ENCODE measurements around the gene VPS52. TPM values are rescaled to one million over a fixed set of nuclear protein-coding genes. Genes with fewer than 3 reads are reported as not detected.

The VPS52 gene
- total and polyA plus RNA-seq, 9 of the 15 experiments (the other 6 are each of a cell fraction or from before 2014, with no cell fraction given), result 24.4 to 103 (median 40.2) TPM

DNA sequence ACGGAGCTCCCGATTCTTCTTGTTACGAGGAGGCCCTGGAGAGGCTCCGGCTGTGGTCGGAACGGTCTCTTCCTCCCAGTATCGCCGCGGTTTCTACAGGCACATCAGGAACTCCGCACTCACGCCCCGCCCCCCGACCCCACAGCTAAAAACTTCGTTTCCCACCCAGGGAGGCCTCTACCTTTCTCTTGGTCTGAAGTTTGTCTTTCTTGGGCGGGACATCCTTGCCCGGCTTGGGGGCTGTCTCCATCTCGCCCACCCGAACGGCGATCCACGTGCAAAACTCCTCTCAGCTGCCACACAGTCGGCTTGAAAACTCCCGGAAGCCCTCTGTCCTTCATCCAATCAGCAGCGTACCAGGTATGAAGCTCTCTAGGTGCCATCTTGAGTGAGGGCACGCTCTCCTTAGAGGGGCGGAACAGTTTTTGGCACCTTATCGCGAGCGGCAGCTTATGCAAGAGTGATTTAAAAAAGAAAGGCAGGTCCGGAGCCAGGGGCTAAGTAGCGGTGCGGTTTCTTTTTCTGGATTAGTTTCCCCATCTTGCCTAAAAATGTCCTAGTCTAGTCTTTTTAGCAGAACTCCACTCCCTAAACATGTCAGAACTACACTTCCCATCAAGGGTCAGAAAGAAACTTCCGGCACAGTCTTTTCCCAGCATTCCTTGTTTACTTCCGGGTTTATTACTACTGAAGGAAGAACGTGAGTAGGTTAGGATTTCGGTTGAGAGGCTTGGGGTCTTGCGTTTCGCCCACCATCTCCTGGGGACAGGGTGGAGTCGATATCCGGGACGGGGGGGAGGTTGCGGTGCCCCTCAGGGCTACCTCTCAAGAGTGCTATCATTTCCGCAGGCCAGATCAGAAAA lies 17.5 kb upstream of the VPS52 start, which contains the start of the genes PFDN6 and WDR46 (continued):
- TF ChIP-seq CHD2 (IDR thresholded peaks at IDR 0.05; ENCODE audit: low read depth, low read length), result peak; percentile 88
- no peak for TF ChIP-seq ZNF282 (CRISPR knock-in tag; IDR thresholded peaks at IDR 0.05)
- no peak for TF ChIP-seq ERF (CRISPR knock-in tag; IDR thresholded peaks at IDR 0.05)
- TF ChIP-seq FOXK1 (CRISPR knock-in tag; IDR thresholded peaks at IDR 0.05; ENCODE audit: borderline replicate concordance), result peak; percentile 96; the same call in 1 of the 2 replicates
- peak; percentile 36; the same call in 1 of the 2 replicates for TF ChIP-seq TEAD2 (tag; IDR thresholded peaks at IDR 0.05)
- TF ChIP-seq, protein P1, sequence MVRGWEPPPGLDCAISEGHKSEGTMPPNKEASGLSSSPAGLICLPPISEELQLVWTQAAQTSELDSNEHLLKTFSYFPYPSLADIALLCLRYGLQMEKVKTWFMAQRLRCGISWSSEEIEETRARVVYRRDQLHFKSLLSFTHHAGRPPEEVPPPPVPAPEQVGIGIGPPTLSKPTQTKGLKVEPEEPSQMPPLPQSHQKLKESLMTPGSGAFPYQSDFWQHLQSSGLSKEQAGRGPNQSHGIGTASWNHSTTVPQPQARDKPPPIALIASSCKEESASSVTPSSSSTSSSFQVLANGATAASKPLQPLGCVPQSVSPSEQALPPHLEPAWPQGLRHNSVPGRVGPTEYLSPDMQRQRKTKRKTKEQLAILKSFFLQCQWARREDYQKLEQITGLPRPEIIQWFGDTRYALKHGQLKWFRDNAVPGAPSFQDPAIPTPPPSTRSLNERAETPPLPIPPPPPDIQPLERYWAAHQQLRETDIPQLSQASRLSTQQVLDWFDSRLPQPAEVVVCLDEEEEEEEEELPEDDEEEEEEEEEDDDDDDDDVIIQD (CRISPR knock-in tag; IDR thresholded peaks at IDR 0.05), result no peak
- TF ChIP-seq, protein P2, sequence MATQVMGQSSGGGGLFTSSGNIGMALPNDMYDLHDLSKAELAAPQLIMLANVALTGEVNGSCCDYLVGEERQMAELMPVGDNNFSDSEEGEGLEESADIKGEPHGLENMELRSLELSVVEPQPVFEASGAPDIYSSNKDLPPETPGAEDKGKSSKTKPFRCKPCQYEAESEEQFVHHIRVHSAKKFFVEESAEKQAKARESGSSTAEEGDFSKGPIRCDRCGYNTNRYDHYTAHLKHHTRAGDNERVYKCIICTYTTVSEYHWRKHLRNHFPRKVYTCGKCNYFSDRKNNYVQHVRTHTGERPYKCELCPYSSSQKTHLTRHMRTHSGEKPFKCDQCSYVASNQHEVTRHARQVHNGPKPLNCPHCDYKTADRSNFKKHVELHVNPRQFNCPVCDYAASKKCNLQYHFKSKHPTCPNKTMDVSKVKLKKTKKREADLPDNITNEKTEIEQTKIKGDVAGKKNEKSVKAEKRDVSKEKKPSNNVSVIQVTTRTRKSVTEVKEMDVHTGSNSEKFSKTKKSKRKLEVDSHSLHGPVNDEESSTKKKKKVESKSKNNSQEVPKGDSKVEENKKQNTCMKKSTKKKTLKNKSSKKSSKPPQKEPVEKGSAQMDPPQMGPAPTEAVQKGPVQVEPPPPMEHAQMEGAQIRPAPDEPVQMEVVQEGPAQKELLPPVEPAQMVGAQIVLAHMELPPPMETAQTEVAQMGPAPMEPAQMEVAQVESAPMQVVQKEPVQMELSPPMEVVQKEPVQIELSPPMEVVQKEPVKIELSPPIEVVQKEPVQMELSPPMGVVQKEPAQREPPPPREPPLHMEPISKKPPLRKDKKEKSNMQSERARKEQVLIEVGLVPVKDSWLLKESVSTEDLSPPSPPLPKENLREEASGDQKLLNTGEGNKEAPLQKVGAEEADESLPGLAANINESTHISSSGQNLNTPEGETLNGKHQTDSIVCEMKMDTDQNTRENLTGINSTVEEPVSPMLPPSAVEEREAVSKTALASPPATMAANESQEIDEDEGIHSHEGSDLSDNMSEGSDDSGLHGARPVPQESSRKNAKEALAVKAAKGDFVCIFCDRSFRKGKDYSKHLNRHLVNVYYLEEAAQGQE (IDR thresholded peaks at IDR 0.05; ENCODE audit: borderline replicate concordance), result no peak
- TF ChIP-seq, protein P2 (CRISPR knock-in tag; IDR thresholded peaks at IDR 0.05; ENCODE audit: low read depth), result no peak; the same call in 1 of the 2 replicates
- peak; percentile 94 to 97 for TF ChIP-seq SIX5 (IDR thresholded peaks at IDR 0.05; ENCODE audit: borderline replicate concordance in 1 of 2, insufficient read depth in 1 of 2, low read depth in 1 of 2, low read length in 2 of 2)
- peak; percentile 12; the same call in 1 of the 2 replicates for TF ChIP-seq NFIC (IDR thresholded peaks at IDR 0.05)
- peak; percentile 53; the same call in 1 of the 2 replicates for TF ChIP-seq HEY1 (CRISPR knock-in tag; IDR thresholded peaks at IDR 0.05; ENCODE audit: borderline replicate concordance)
- TF ChIP-seq HDAC1 (IDR thresholded peaks at IDR 0.05), result peak; percentile 92 to 100; a peak in 3 of 4 replicates
- 0 out of 2 replicates have a peak, but pooled peaks have one; percentile 25 for TF ChIP-seq ZNF445 (CRISPR knock-in tag; IDR thresholded peaks at IDR 0.05; ENCODE audit: low read depth)
- TF ChIP-seq POLR2AphosphoS5 (IDR thresholded peaks at IDR 0.05; ENCODE audit: control insufficient read depth, insufficient read depth, low read depth, low read length), result peak; percentile 77
- TF ChIP-seq NR4A1 (CRISPR knock-in tag; IDR thresholded peaks at IDR 0.05), result no peak
- peak; percentile 71; the same call in 1 of the 2 replicates for TF ChIP-seq NR4A1 (tag; IDR thresholded peaks at IDR 0.05)
- peak; percentile 68; the same call in 1 of the 2 replicates for TF ChIP-seq CREM (IDR thresholded peaks at IDR 0.05; ENCODE audit: low read depth)
